SK-N-MC (cell line): ENCODE data around the gene GPX3.

Experiments used
- DNase-seq: peaks from one replicate; pipeline ENCODE4 v3.0.0-alpha.2; 2011; ENCODE audit warnings: low read depth, low spot score
- H3K27ac ChIP-seq: fragments of 200-600 bp; sonication (generic); 2 replicates; pipeline ENCODE4 v1.5.1; 2016; ENCODE audit warnings: mixed run types
- H3K36me3 ChIP-seq: fragments of 200-600 bp; sonication (generic); 2 replicates; pipeline ENCODE4 v1.6.1; 2017; ENCODE audit warnings: antibody characterized with exemption, low read length, mixed read lengths; ENCODE audit not compliant: insufficient read depth
- H3K4me3 ChIP-seq: fragments of 200-600 bp; sonication (generic); 2 replicates; pipeline ENCODE4 v1.5.1; 2016
- H3K9ac ChIP-seq: fragments of 200-600 bp; sonication (generic); 2 replicates; pipeline ENCODE4 v1.8.0; 2017; ENCODE audit warnings: mixed run types, mixed read lengths; ENCODE audit not compliant: insufficient read length
- H3K9me3 ChIP-seq: fragments of 200-600 bp; sonication (generic); 2 replicates; pipeline ENCODE4 v1.6.1; 2017; ENCODE audit warnings: low read depth, mild to moderate bottlenecking, antibody characterized with exemption, low read length, moderate library complexity, mixed read lengths
- EZH2 ChIP-seq: fragments of 200-600 bp; sonication (generic); IDR thresholded peaks from one replicate; pipeline ENCODE4 v1.6.1; 2017; ENCODE audit warnings: antibody characterized with exemption
- FOXP2 ChIP-seq: optimal IDR thresholded peaks from 2 replicates; pipeline ENCODE3; 2011; ENCODE audit warnings: mild to moderate bottlenecking, moderate library complexity; ENCODE audit not compliant: insufficient read depth; ENCODE audit errors: extremely low read length, control extremely low read depth
- POLR2AphosphoS5 ChIP-seq: IDR thresholded peaks from 2 replicates; pipeline ENCODE4 v1.6.1; 2012; ENCODE audit warnings: mild to moderate bottlenecking, low read depth, low read length, borderline replicate concordance

GPX3 gene

GRCh38 chr5:151007430-151008209 is 12.8 kb upstream of the GPX3 start:
- DNase-seq, result no peak
- Histone ChIP-seq H3K9ac (no peak overlapping the region), H3K4me3 (no peak overlapping the region), H3K9me3 (no peaks in the 10 kb centered on the region), H3K27ac (no peak overlapping the region), H3K36me3 (no peaks in the 10 kb centered on the region)
- TF ChIP-seq EZH2 (no peak), POLR2AphosphoS5 (no peak)

- H3K27ac ChIP-seq, result no peak overlapping the region
These were observed 12.2 kb upstream of the GPX3 start for GRCh38 chr5:151008210-151008491.

GRCh38 chr5:151008906-151009305 is 11.5 kb upstream of the GPX3 start:
- Histone ChIP-seq H3K36me3 (no peaks in the 10 kb centered on the region), H3K27ac (no peak overlapping the region), H3K9me3 (no peaks in the 10 kb centered on the region), H3K4me3 (no peak overlapping the region), H3K9ac (no peak overlapping the region)
- no peak for DNase-seq
- TF ChIP-seq POLR2AphosphoS5 (no peak), EZH2 (no peak), FOXP2 (no peak)

More at GRCh38 chr5:151008210-151008491, 12.2 kb upstream of the GPX3 start:
- TF ChIP-seq FOXP2, result no peak
- TF ChIP-seq POLR2AphosphoS5, result no peak
- TF ChIP-seq EZH2, result no peak
- DNase-seq, result no peak
- no peak overlapping the region for H3K4me3 ChIP-seq
- no peak overlapping the region for H3K9ac ChIP-seq
- no peaks in the 10 kb centered on the region for H3K9me3 ChIP-seq
- H3K36me3 ChIP-seq, result no peaks in the 10 kb centered on the region

- DNase-seq, result no peak
- TF ChIP-seq POLR2AphosphoS5, result no peak
- no peak for TF ChIP-seq EZH2
- TF ChIP-seq FOXP2, result no peak
- Histone ChIP-seq H3K27ac (no peak overlapping the region), H3K36me3 (no peaks in the 10 kb centered on the region), H3K4me3 (no peak overlapping the region), H3K9ac (no peak overlapping the region), H3K9me3 (no peaks in the 10 kb centered on the region)
These were observed 7.5 kb upstream of the GPX3 start for GRCh38 chr5:151012862-151013261.

- no peak for TF ChIP-seq POLR2AphosphoS5
- no peak for TF ChIP-seq FOXP2
- TF ChIP-seq EZH2, result no peak
- no peak overlapping the region for H3K4me3 ChIP-seq
- no peak overlapping the region for H3K9ac ChIP-seq
- no peaks in the 10 kb centered on the region for H3K36me3 ChIP-seq
- H3K9me3 ChIP-seq, result no peaks in the 10 kb centered on the region
- DNase-seq, result no peak
- no peak overlapping the region for H3K27ac ChIP-seq
These were observed 5.6 kb upstream of the GPX3 start for GRCh38 chr5:151014680-151015343.

GRCh38 chr5:151015974-151016587 is 4.3 kb upstream of the GPX3 start:
- Histone ChIP-seq H3K27ac (no peak overlapping the region), H3K4me3 (no peak overlapping the region), H3K9me3 (no peaks in the 10 kb centered on the region), H3K9ac (no peak overlapping the region), H3K36me3 (no peaks in the 10 kb centered on the region)
- TF ChIP-seq EZH2, result no peak
- no peak for TF ChIP-seq POLR2AphosphoS5
- no peak for TF ChIP-seq FOXP2
- no peak for DNase-seq

GRCh38 chr5:151016700-151017099 is 3.7 kb upstream of the GPX3 start:
- Histone ChIP-seq H3K9ac (no peak overlapping the region), H3K36me3 (no peaks in the 10 kb centered on the region), H3K4me3 (no peak overlapping the region), H3K9me3 (no peaks in the 10 kb centered on the region), H3K27ac (no peak overlapping the region)
- TF ChIP-seq POLR2AphosphoS5 (no peak), EZH2 (no peak), FOXP2 (no peak)
- DNase-seq, result no peak

- Histone ChIP-seq H3K36me3 (no peaks in the 10 kb centered on the region), H3K4me3 (no peak overlapping the region), H3K27ac (no peak overlapping the region), H3K9me3 (no peaks in the 10 kb centered on the region), H3K9ac (no peak overlapping the region)
- TF ChIP-seq FOXP2 (no peak), EZH2 (no peak), POLR2AphosphoS5 (no peak)
- DNase-seq, result no peak
These were observed 2.5 kb upstream of the GPX3 start for GRCh38 chr5:151017897-151018296.
